Smooth muscle cell (in vitro differentiated cells): ENCODE results near the gene GALNT17. TPM values are rescaled to one million over a fixed set of nuclear protein-coding genes. Genes with fewer than 3 reads are reported as not detected.

Source experiments
- DNase-seq: peaks from one replicate; lab custom pipeline; 2025; ENCODE audit not compliant: unreplicated experiment; lab: John Stamatoyannopoulos, UW
- H2AFZ ChIP-seq: fragments of 200-600 bp; sonication (generic); 2 replicates; pipeline ENCODE4 v1.6.0; 2016; ENCODE audit warnings: antibody characterized with exemption, low read depth, mild to moderate bottlenecking
- H3F3A ChIP-seq: fragments of 200-600 bp; sonication (generic); 2 replicates; pipeline ENCODE4 v1.6.0; 2017; ENCODE audit warnings: antibody characterized with exemption, low read depth
- H3K27ac ChIP-seq: fragments of 200-600 bp; sonication (generic); 2 replicates; pipeline ENCODE4 v1.5.1; 2016; ENCODE audit warnings: low read depth, mild to moderate bottlenecking
- H3K27me3 ChIP-seq: fragments of 200-600 bp; sonication (generic); 2 replicates; pipeline ENCODE4 v1.6.1; 2016; ENCODE audit warnings: low read depth, mild to moderate bottlenecking
- H3K36me3 ChIP-seq: fragments of 200-600 bp; sonication (generic); 2 replicates; pipeline ENCODE4 v1.5.1; 2016; ENCODE audit warnings: low read depth
- H3K4me1 ChIP-seq: fragments of 200-600 bp; sonication (generic); 2 replicates; pipeline ENCODE4 v1.5.1; 2016; ENCODE audit warnings: low read depth
- H3K4me2 ChIP-seq: fragments of 200-600 bp; sonication (generic); 2 replicates; pipeline ENCODE4 v1.6.0; 2016; ENCODE audit warnings: mild to moderate bottlenecking
- H3K4me3 ChIP-seq: fragments of 200-600 bp; sonication (generic); 2 replicates; pipeline ENCODE4 v1.5.1; 2016; ENCODE audit warnings: mild to moderate bottlenecking
- H3K79me2 ChIP-seq: fragments of 200-600 bp; sonication (generic); 2 replicates; pipeline ENCODE4 v1.6.0; 2016; ENCODE audit warnings: low read depth, mild to moderate bottlenecking
- H3K9ac ChIP-seq: fragments of 200-600 bp; sonication (generic); 2 replicates; pipeline ENCODE4 v1.6.0; 2016; ENCODE audit warnings: low read depth
- H3K9me3 ChIP-seq: fragments of 200-600 bp; sonication (generic); replicated peaks from 2 replicates; pipeline ENCODE4 v1.5.1; 2016; ENCODE audit warnings: low read depth
- H4K20me1 ChIP-seq: fragments of 200-600 bp; sonication (generic); 2 replicates; pipeline ENCODE4 v1.6.0; 2016; ENCODE audit warnings: low read depth
- WGBS: methylation state at CpG from one replicate; pipeline ENCODE4 v1.1.7; 2016; ENCODE audit warnings: low lambda C conversion rate; 5-methylcytosine and 5-hydroxymethylcytosine counted together
- polyA plus RNA-seq: library from polyadenylated mRNA; unstranded; fragments of >200 nt; fragmentation: Nextera tagmentation; extraction: Ambion mirVana; gene quantifications from 2 replicates; pipeline ENCODE4 v1.2.1, GENCODE V29; 2016
- total RNA-seq: library from RNA; depleted of rRNA; stranded (reverse); fragments of >200 nt; gene quantifications from 2 replicates; pipeline ENCODE4 v1.2.3, GENCODE V29; 2014
- TF ChIP-seq, protein P1 (sequence below): fragments of 200-600 bp; sonication (generic); IDR thresholded peaks from 2 replicates; pipeline ENCODE4 v1.5.1; 2017; ENCODE audit warnings: borderline replicate concordance, mild to moderate bottlenecking, antibody characterized with exemption; ENCODE audit not compliant: insufficient read depth, poor library complexity, severe bottlenecking

The GALNT17 gene
- total and polyA plus RNA-seq, 2 experiments from 2014 or later: 0.38 to 0.45 TPM

DNA sequence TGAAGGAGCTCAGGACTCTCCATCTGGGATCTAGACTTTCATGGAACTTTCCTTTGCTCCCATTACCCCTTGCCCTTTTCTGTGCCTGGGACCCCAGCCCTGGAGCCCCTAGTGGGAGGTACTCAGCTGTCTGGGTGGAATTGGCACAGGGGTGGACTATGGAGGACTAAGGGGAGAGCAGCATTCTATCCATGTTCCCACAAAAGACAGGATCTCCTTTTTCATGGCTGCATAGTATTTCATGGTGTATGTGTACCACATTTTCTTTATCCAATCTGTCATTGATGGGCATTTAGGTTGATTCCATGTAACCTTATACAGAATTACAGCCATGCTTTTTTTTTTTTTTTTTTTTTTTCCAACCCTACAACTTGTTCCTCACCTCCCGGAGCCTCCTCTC is 89.1 kb downstream of the GALNT17 start:
- WGBS: 100% methylated on average over 1 of the region's 1 CpG
- Histone ChIP-seq H3K27ac (no peak overlapping the region), H2AFZ (no peak overlapping the region), H3K79me2 (no peaks in the 10 kb centered on the region), H3K4me3 (no peak overlapping the region), H3K4me1 (no peaks in the 10 kb centered on the region), H3K4me2 (no peak overlapping the region), H3F3A (no peaks in the 10 kb centered on the region), H3K9me3 (no peaks in the 10 kb centered on the region), H3K27me3 (no peaks in the 10 kb centered on the region), H3K9ac (no peak overlapping the region), H3K36me3 (no peaks in the 10 kb centered on the region), H4K20me1 (no peaks in the 10 kb centered on the region)
- TF ChIP-seq, protein P1, sequence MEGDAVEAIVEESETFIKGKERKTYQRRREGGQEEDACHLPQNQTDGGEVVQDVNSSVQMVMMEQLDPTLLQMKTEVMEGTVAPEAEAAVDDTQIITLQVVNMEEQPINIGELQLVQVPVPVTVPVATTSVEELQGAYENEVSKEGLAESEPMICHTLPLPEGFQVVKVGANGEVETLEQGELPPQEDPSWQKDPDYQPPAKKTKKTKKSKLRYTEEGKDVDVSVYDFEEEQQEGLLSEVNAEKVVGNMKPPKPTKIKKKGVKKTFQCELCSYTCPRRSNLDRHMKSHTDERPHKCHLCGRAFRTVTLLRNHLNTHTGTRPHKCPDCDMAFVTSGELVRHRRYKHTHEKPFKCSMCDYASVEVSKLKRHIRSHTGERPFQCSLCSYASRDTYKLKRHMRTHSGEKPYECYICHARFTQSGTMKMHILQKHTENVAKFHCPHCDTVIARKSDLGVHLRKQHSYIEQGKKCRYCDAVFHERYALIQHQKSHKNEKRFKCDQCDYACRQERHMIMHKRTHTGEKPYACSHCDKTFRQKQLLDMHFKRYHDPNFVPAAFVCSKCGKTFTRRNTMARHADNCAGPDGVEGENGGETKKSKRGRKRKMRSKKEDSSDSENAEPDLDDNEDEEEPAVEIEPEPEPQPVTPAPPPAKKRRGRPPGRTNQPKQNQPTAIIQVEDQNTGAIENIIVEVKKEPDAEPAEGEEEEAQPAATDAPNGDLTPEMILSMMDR: no peak
- DNase-seq: no peak

DNA sequence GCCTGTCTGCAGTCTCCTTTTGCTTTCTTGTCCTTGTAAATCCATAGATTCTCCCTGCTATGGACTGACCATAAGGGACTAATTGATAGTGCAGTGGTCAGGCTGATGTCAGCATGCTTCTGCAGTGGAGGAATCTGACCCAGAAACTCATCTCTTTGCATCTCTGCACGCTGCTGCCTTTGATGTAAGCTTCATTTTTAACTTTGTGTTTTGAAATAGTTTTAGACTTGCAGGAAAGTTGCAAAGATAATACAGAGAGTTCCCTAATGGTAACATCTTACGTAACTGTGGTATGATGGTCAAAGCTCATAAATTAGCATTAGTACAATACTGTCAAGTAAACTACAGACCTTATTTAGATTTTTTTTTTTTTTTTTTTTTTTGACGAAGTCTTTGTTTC is 89.6 kb downstream of the GALNT17 start:
- Histone ChIP-seq H3K79me2 (no peaks in the 10 kb centered on the region), H3K36me3 (no peaks in the 10 kb centered on the region), H3K27me3 (no peaks in the 10 kb centered on the region), H4K20me1 (no peaks in the 10 kb centered on the region), H3K9ac (no peak overlapping the region), H3K9me3 (no peaks in the 10 kb centered on the region), H3K4me3 (no peak overlapping the region), H3K27ac (no peak overlapping the region), H3K4me1 (no peaks in the 10 kb centered on the region), H2AFZ (no peak overlapping the region), H3K4me2 (no peak overlapping the region), H3F3A (no peaks in the 10 kb centered on the region)
- no peak for DNase-seq
- TF ChIP-seq, protein P1: no peak
- WGBS: 62% methylated on average over 3 of the region's 3 CpGs

DNA sequence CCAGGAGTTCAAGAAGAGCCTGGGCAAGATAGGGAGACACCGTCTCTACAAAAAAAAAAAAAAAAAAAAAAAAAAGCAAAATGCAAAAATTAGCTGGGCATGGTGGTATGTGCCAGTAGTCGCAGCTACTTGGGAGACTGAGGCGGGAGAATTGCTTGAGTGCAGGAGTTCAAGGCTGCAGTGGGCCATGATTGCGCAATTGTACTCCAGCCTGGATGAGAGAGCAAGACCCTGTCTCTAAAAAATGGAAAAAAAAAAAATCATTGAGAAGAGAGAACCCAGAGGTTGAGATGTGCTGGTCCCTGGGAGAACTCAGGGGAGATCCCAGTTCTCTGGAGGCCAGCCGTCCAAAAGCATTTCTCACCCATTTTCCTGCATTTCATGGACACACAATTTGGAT is 95.2 kb downstream of the GALNT17 start:
- Histone ChIP-seq H3K9ac (no peak overlapping the region), H2AFZ (no peak overlapping the region), H3K4me1 (no peaks in the 10 kb centered on the region), H3K9me3 (no peaks in the 10 kb centered on the region), H3K27ac (no peak overlapping the region), H3K27me3 (no peaks in the 10 kb centered on the region), H3K36me3 (no peaks in the 10 kb centered on the region), H3K79me2 (no peaks in the 10 kb centered on the region), H3K4me3 (no peak overlapping the region), H4K20me1 (no peaks in the 10 kb centered on the region), H3K4me2 (no peak overlapping the region), H3F3A (no peaks in the 10 kb centered on the region)
- DNase-seq: no peak
- TF ChIP-seq, protein P1: no peak
- WGBS: 96% methylated on average over 5 of the region's 5 CpGs

DNA sequence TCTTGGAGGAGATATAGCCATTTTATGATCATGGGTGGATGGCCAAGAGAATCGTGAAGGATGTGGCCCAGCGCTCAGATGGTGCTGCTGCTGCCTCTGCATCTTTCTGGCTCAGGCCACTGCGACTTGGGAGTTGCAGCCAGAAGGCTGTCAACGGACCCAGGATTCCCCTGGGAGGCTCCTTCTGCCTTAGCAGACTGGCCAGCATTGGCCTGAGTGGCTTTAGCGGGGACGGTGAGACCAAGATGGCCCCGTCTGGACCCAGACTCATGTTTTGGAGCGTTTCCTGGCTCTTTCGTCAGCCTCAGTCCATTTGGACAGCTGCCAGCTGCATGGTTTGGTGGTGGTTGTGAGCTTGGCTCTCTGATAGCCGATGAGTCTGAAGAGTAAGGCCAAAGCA is 97.2 kb downstream of the GALNT17 start:
- Histone ChIP-seq H2AFZ (no peak overlapping the region), H3K4me1 (no peaks in the 10 kb centered on the region), H3K4me3 (no peak overlapping the region), H3K27me3 (no peaks in the 10 kb centered on the region), H3K79me2 (no peaks in the 10 kb centered on the region), H3K9ac (no peak overlapping the region), H3K9me3 (no peaks in the 10 kb centered on the region), H4K20me1 (no peaks in the 10 kb centered on the region), H3F3A (no peaks in the 10 kb centered on the region), H3K36me3 (no peaks in the 10 kb centered on the region), H3K27ac (no peak overlapping the region), H3K4me2 (no peak overlapping the region)
- WGBS: 96% methylated on average over 10 of the region's 10 CpGs
- DNase-seq: no peak
- TF ChIP-seq, protein P1: no peak
